DND-41 (cell line): Measurements from ENCODE around the gene ADCY2.
"Not testable (repeated sequence)": the region's sequence is repeated elsewhere in the genome, so short reads cannot be mapped to it uniquely, and the experiment has no call there.

ENCODE experiments used
- ATAC-seq: fragments of 200-7000 bp; cut with Tn5 transposase; 3 replicates; pipeline ENCODE4 v1.9.1; 2021; ENCODE audit warnings: low read depth; ENCODE audit not compliant: insufficient read depth
- DNase-seq: peaks from one replicate; pipeline ENCODE4 v3.0.0-alpha.2; 2020
- H2AFZ ChIP-seq: 2 replicates; pipeline ENCODE4 v1.6.0; 2012; ENCODE audit warnings: low read depth, low read length
- H3K27ac ChIP-seq: 2 replicates; pipeline ENCODE4 v1.5.1; 2012; ENCODE audit warnings: low read length, inconsistent platforms
- H3K27me3 ChIP-seq: fragments of 200-600 bp; sonication (generic); 2 replicates; pipeline ENCODE4 v1.6.0; 2012; ENCODE audit warnings: low read length, mild to moderate bottlenecking, inconsistent platforms; ENCODE audit not compliant: insufficient read depth, poor library complexity
- H3K36me3 ChIP-seq: 2 replicates; pipeline ENCODE4 v1.5.1; 2012; ENCODE audit warnings: low read length, inconsistent platforms; ENCODE audit not compliant: insufficient read depth
- H3K4me1 ChIP-seq: 2 replicates; pipeline ENCODE4 v1.5.1; 2012; ENCODE audit warnings: mild to moderate bottlenecking, low read length; ENCODE audit not compliant: insufficient read depth
- H3K4me2 ChIP-seq: 2 replicates; pipeline ENCODE4 v1.6.0; 2012; ENCODE audit warnings: mild to moderate bottlenecking, moderate library complexity, low read length, inconsistent platforms; ENCODE audit not compliant: insufficient read depth
- H3K4me3 ChIP-seq, 2 experiments: fragments of 200-600 bp in 1 of 2; shearing (Covaris generic) in 1 of 2; 2 replicates each; pipeline ENCODE4 v1.5.1; 2012 to 2016; ENCODE audit warnings: inconsistent platforms in 2 of 2, low read length in 2 of 2, mild to moderate bottlenecking in 2 of 2, low read depth in 1 of 2, moderate library complexity in 1 of 2
- H3K79me2 ChIP-seq: 2 replicates; pipeline ENCODE4 v1.6.0; 2012; ENCODE audit warnings: low read length, inconsistent platforms; ENCODE audit not compliant: insufficient read depth
- H3K9ac ChIP-seq: 2 replicates; pipeline ENCODE4 v1.6.0; 2012; ENCODE audit warnings: low read depth, mild to moderate bottlenecking, inconsistent platforms, low read length, moderate library complexity
- H3K9me3 ChIP-seq: 2 replicates; pipeline ENCODE4 v1.5.1; 2012; ENCODE audit warnings: low read length, moderate library complexity, mild to moderate bottlenecking, inconsistent platforms; ENCODE audit not compliant: insufficient read depth, severe bottlenecking
- H4K20me1 ChIP-seq: 2 replicates; pipeline ENCODE4 v1.6.0; 2012; ENCODE audit warnings: low read length; ENCODE audit not compliant: insufficient read depth
- CTCF ChIP-seq: IDR thresholded peaks from 2 replicates; pipeline ENCODE4 v1.5.1; 2012; ENCODE audit warnings: borderline replicate concordance, low read length, moderate library complexity, mild to moderate bottlenecking; ENCODE audit not compliant: poor library complexity, severe bottlenecking; ENCODE audit errors: extremely low read depth
- EZH2 ChIP-seq: IDR thresholded peaks from 3 replicates; pipeline ENCODE4 v1.6.1; 2012; ENCODE audit warnings: borderline replicate concordance, low read depth, mild to moderate bottlenecking, moderate library complexity, low read length, inconsistent platforms; ENCODE audit not compliant: severe bottlenecking

Gene ADCY2

GRCh38 chr5:7419846-7420245, 23.9 kb downstream of the ADCY2 start:
- Histone ChIP-seq H3K27ac (no peak overlapping the region), H4K20me1 (no peaks in the 10 kb centered on the region), H3K4me3 (no peak overlapping the region), H3K36me3 (no peaks in the 10 kb centered on the region), H2AFZ (no peak overlapping the region), H3K79me2 (no peaks in the 10 kb centered on the region), H3K27me3 (no peaks in the 10 kb centered on the region), H3K9ac (no peak overlapping the region), H3K4me2 (no peak overlapping the region), H3K9me3 (no peaks in the 10 kb centered on the region), H3K4me1 (no peaks in the 10 kb centered on the region)
- TF ChIP-seq CTCF (no peak), EZH2 (no peak)
- ATAC-seq: no peak
- no peak for DNase-seq

- Histone ChIP-seq H3K9ac (no peak overlapping the region), H2AFZ (no peak overlapping the region), H3K4me3 (no peak overlapping the region), H3K36me3 (no peaks in the 10 kb centered on the region), H3K27me3 (no peaks in the 10 kb centered on the region), H4K20me1 (no peaks in the 10 kb centered on the region), H3K27ac (no peak overlapping the region), H3K9me3 (no peaks in the 10 kb centered on the region), H3K4me2 (no peak overlapping the region), H3K4me1 (no peaks in the 10 kb centered on the region), H3K79me2 (no peaks in the 10 kb centered on the region)
- no peak for DNase-seq
- ATAC-seq: no peak
- TF ChIP-seq EZH2: no peak
- TF ChIP-seq CTCF: no peak
Observed at GRCh38 chr5:7420510-7421280, 24.8 kb downstream of the ADCY2 start.

- Histone ChIP-seq H2AFZ (no peak overlapping the region), H3K27ac (no peak overlapping the region), H4K20me1 (no peaks in the 10 kb centered on the region), H3K36me3 (no peaks in the 10 kb centered on the region), H3K4me3 (no peak overlapping the region), H3K9me3 (no peaks in the 10 kb centered on the region), H3K79me2 (no peaks in the 10 kb centered on the region), H3K27me3 (no peaks in the 10 kb centered on the region), H3K4me1 (no peaks in the 10 kb centered on the region), H3K4me2 (no peak overlapping the region), H3K9ac (no peak overlapping the region)
- ATAC-seq (no peak), DNase-seq (no peak)
- TF ChIP-seq EZH2 (no peak), CTCF (no peak)
Observed at GRCh38 chr5:7422316-7423106, 26.6 kb downstream of the ADCY2 start.

GRCh38 chr5:7423231-7423630, 27.3 kb downstream of the ADCY2 start:
- not testable (repeated sequence) for H3K27ac ChIP-seq

More at GRCh38 chr5:7423231-7423630, 27.3 kb downstream of the ADCY2 start:
- H3K4me3 ChIP-seq, DNase-seq, H3K4me2 ChIP-seq, ATAC-seq, H3K36me3 ChIP-seq, H3K4me1 ChIP-seq, H3K27me3 ChIP-seq, H3K9me3 ChIP-seq, H4K20me1 ChIP-seq, H3K9ac ChIP-seq, H2AFZ ChIP-seq, H3K79me2 ChIP-seq: not testable (repeated sequence)
